K562 (cell line): ENCODE results near the gene CHRND. TPM values are rescaled to one million over a fixed set of nuclear protein-coding genes. Genes with fewer than 3 reads are reported as not detected.

ENCODE experiments used
- ATAC-seq: fragments of 200-7000 bp; cut with Tn5 transposase; 3 replicates; pipeline ENCODE4 v1.9.1; 2020; ENCODE audit warnings: moderate library complexity
- BruUV-seq: library from RNA; stranded (reverse); fragments of 400-500 nt; replicated peaks from 2 replicates; lab custom pipeline; 2021; lab: Mats Ljungman, UMichigan
- CTCF ChIA-PET: fragments of 300-600 bp; formaldehyde crosslinking; extraction: SDS; loops from one replicate; lab custom pipeline; 2021; ENCODE audit warnings: low intra/inter-chr PET ratio; lab: Yijun Ruan, JAX
- POLR2A ChIA-PET: fragments of 300-600, 350-650 bp; sonication (Branson Sonifier 250); formaldehyde crosslinking; extraction: SDS; loops from one replicate; lab custom pipeline; 2021; ENCODE audit warnings: antibody characterized with exemption, inconsistent platforms; lab: Yijun Ruan, JAX
- DNase-seq, 4 experiments: peaks; one replicate each; pipeline versions ENCODE4 v3.0.0 to v3.0.0-alpha.2; 2011 to 2018; ENCODE audit warnings: low spot score in 3 of 4, mixed read lengths in 3 of 4; ENCODE audit errors: extremely low read depth in 1 of 4
- FAIRE-seq: peaks from 2 replicates; lab custom pipeline; 2011; peaks lifted over from hg19 to GRCh38; lab: Jason Lieb, UNC
- H2AFZ ChIP-seq: 2 replicates; pipeline ENCODE4 v1.6.0; 2011; ENCODE audit warnings: low read depth, low read length, control low read depth, inconsistent platforms
- H3K27ac ChIP-seq: fragments of 200-600 bp; 3 replicates; pipeline ENCODE4 v1.8.0; 2011; ENCODE audit warnings: low read depth, mild to moderate bottlenecking, control low read depth, inconsistent platforms, low read length, moderate library complexity, mixed read lengths; ENCODE audit errors: extremely low read depth
- H3K27me3 ChIP-seq, 2 experiments: fragments of 300-600 bp in 1 of 2; 2 replicates in 1 of 2; 3 replicates in 1 of 2; pipeline versions ENCODE4 v1.6.0 to v1.8.0; 2011; ENCODE audit warnings: inconsistent platforms in 2 of 2, low read length in 2 of 2, mild to moderate bottlenecking in 1 of 2, mixed read lengths in 1 of 2, moderate library complexity in 1 of 2; ENCODE audit not compliant: control insufficient read depth in 2 of 2, insufficient read depth in 2 of 2
- H3K36me3 ChIP-seq: fragments of 300-600 bp; 3 replicates; pipeline ENCODE4 v1.8.0; 2011; ENCODE audit warnings: mild to moderate bottlenecking, low read length, inconsistent platforms; ENCODE audit not compliant: control insufficient read depth, insufficient read depth
- H3K4me1 ChIP-seq, 2 experiments: fragments of 200-600 bp in 1 of 2; replicated peaks in 1 of 2; 2 replicates in 1 of 2; 3 replicates in 1 of 2; pipeline versions ENCODE4 v1.5.1 to v1.8.0; 2011; ENCODE audit warnings: inconsistent platforms in 2 of 2, low read length in 2 of 2, mild to moderate bottlenecking in 1 of 2, mixed read lengths in 1 of 2, moderate library complexity in 1 of 2; ENCODE audit not compliant: control insufficient read depth in 2 of 2, insufficient read depth in 2 of 2
- H3K4me2 ChIP-seq: 2 replicates; pipeline ENCODE4 v1.6.1; 2011; ENCODE audit warnings: low read length, control low read depth, inconsistent platforms, mixed read lengths; ENCODE audit not compliant: insufficient read depth
- H3K4me3 ChIP-seq: fragments of 200-600 bp; sonication (generic), shearing (Covaris generic); 2 replicates; pipeline ENCODE4 v1.5.1; 2016; ENCODE audit warnings: control low read depth, inconsistent platforms
- H3K79me2 ChIP-seq: fragments of 200-600 bp; 3 replicates; pipeline ENCODE4 v1.8.0; 2011; ENCODE audit warnings: low read length, inconsistent platforms; ENCODE audit not compliant: control insufficient read depth, insufficient read depth
- H3K9ac ChIP-seq, 2 experiments: 2 replicates each; pipeline versions ENCODE4 v1.6.0 to v1.6.1; 2011; ENCODE audit warnings: low read depth in 2 of 2, low read length in 2 of 2, control low read depth in 1 of 2, inconsistent platforms in 1 of 2, mild to moderate bottlenecking in 1 of 2, mixed read lengths in 1 of 2; ENCODE audit not compliant: insufficient read depth in 1 of 2
- H3K9me1 ChIP-seq: one replicate; pipeline ENCODE4 v1.6.0; 2011; ENCODE audit warnings: inconsistent platforms, mild to moderate bottlenecking, low read length, moderate library complexity; ENCODE audit not compliant: control insufficient read depth, insufficient read depth
- H3K9me3 ChIP-seq: replicated peaks from 2 replicates; pipeline ENCODE4 v1.5.1; 2011; ENCODE audit warnings: low read depth, low read length, inconsistent platforms; ENCODE audit not compliant: control insufficient read depth, insufficient read depth
- H4K20me1 ChIP-seq: replicated peaks from 2 replicates; pipeline ENCODE4 v1.6.1; 2011; ENCODE audit warnings: low read length, inconsistent platforms, mixed read lengths; ENCODE audit not compliant: control insufficient read depth, insufficient read depth
- DNMT1 ChIP-seq: fragments of 450-650 bp; IDR thresholded peaks from 2 replicates; pipeline ENCODE4 v1.6.1; 2016; ENCODE audit warnings: antibody characterized with exemption, mild to moderate bottlenecking
- KLF13 ChIP-seq: fragments of 450-650 bp; IDR thresholded peaks from 2 replicates; pipeline ENCODE4 v1.6.1; 2016; ENCODE audit warnings: missing genetic modification characterization, low read depth, mild to moderate bottlenecking, missing compliant biosample characterization, moderate library complexity, borderline replicate concordance
- MAFK ChIP-seq: IDR thresholded peaks from 2 replicates; pipeline ENCODE4 v1.6.1; 2011; ENCODE audit warnings: low read length, improper control_type of control experiment
- MBD2 ChIP-seq: sonication (generic); IDR thresholded peaks from 2 replicates; pipeline ENCODE4 v1.6.1; 2016; ENCODE audit warnings: low read depth, borderline replicate concordance
- NCOA6 ChIP-seq: fragments of 450-650 bp; IDR thresholded peaks from 2 replicates; pipeline ENCODE4 v1.6.1; 2017; ENCODE audit warnings: mild to moderate bottlenecking
- ZNF134 ChIP-seq: fragments of 250-450 bp; sonication (Bioruptor Pico); conservative IDR thresholded peaks from 2 replicates; pipeline ENCODE4 v1.4.0; 2020
- ZNF324 ChIP-seq: fragments of 250-450 bp; sonication (Bioruptor Pico); IDR thresholded peaks from 2 replicates; pipeline ENCODE4 v1.4.0; 2020; ENCODE audit warnings: mild to moderate bottlenecking
- ZNF584 ChIP-seq: fragments of 200-800 bp; sonication (Bioruptor generic); IDR thresholded peaks from 2 replicates; pipeline ENCODE4 v1.6.1; 2016; ENCODE audit warnings: low read depth, mild to moderate bottlenecking, missing genetic modification characterization, missing compliant biosample characterization
- ZNF717 ChIP-seq: fragments of 250-450 bp; sonication (Bioruptor Pico); IDR thresholded peaks from 2 replicates; pipeline ENCODE4 v1.5.0; 2021
- WGBS: fragments of 100-300 bp; shearing (Covaris generic); methylation state at CpG from one replicate; pipeline ENCODE4 v1.1.6; 2016; ENCODE audit warnings: low coverage, mixed read lengths; ENCODE audit not compliant: insufficient coverage; ENCODE audit errors: missing lambda C conversion rate; 5-methylcytosine and 5-hydroxymethylcytosine counted together
- in situ Hi-C: fragments of 300-500 bp; cut with MboI; formaldehyde crosslinking; loops from 4 replicates; pipeline ENCODE4 v1.15.0; 2018; ENCODE audit warnings: inconsistent platforms, mixed read lengths
- intact Hi-C: fragments of 100-400 bp; cut with micrococcal nuclease; formaldehyde crosslinking; loops from 2 replicates; pipeline ENCODE4 v1.14.2; 2022
- polyA plus RNA-seq, 8 experiments: library from polyadenylated mRNA; depleted of rRNA in 4 of 8; stranded (reverse) in 5 of 8; unstranded in 3 of 8; fragments of >200 nt; fragmentation: Nextera tagmentation in 2 of 8; fragmentation: Illumina TruSeq in 1 of 8; extraction: Ambion mirVana in 2 of 8; extraction: Trizol in 1 of 8; gene quantifications; 2 replicates each; pipeline versions ENCODE4 v1.2.1 to v1.2.3, GENCODE V29; 2011 to 2014; ENCODE audit warnings: inconsistent platforms in 1 of 8, missing spikeins in 1 of 8
- total RNA-seq, 7 experiments: library from RNA; depleted of rRNA in 6 of 7; stranded (reverse); fragments of >200 nt in 6 of 7; fragmentation: Illumina TruSeq in 2 of 7; extraction: Trizol in 2 of 7; gene quantifications; 2 replicates each; pipeline versions ENCODE4 v1.2.1 to v1.2.3, GENCODE V29; 2011 to 2021; ENCODE audit warnings: low replicate concordance in 1 of 7

CHRND gene
- total and polyA plus RNA-seq, 9 of the 15 experiments (the other 6 are each of a cell fraction or from before 2014, with no cell fraction given): not detected

- Histone ChIP-seq H4K20me1 (no peaks in the 10 kb centered on the region), H3K9ac (no peak overlapping the region), H3K79me2 (no peaks in the 10 kb centered on the region), H3K9me1 (no peaks in the 10 kb centered on the region), H3K27ac (no peak overlapping the region), H3K4me1 (no peaks in the 10 kb centered on the region), H3K36me3 (no peaks in the 10 kb centered on the region), H2AFZ (no peak overlapping the region), H3K27me3 (peaks cover 0 to 34% of the 10 kb centered on the region in 2 experiments; a peak in 2 of 5 replicates), H3K4me2 (no peak overlapping the region), H3K9me3 (no peaks in the 10 kb centered on the region), H3K4me3 (no peak overlapping the region)
- no peak for FAIRE-seq
- DNase-seq: no peak
- ChIA-PET POLR2A (no interaction called here), CTCF (no interaction called here)
- no TSS peak for BruUV-seq
- WGBS: 0% methylated on average over 3 of the region's 7 CpGs
- ATAC-seq: no peak
- intact Hi-C loops: no loop called here
- TF ChIP-seq ZNF324 (CRISPR knock-in tag): no peak
- TF ChIP-seq KLF13 (tag): no peak
- no peak for TF ChIP-seq ZNF717
- TF ChIP-seq NCOA6: no peak
- TF ChIP-seq MAFK: no peak
- no peak for TF ChIP-seq ZNF584 (CRISPR knock-in tag)
- peak; percentile 65; the same call in 1 of the 2 replicates for TF ChIP-seq ZNF134 (CRISPR knock-in tag)
- no peak for TF ChIP-seq DNMT1
- TF ChIP-seq MBD2: no peak
- in situ Hi-C loops: no loop called here
Observed at GRCh38 chr2:232495292-232495691, 30.7 kb upstream of the CHRND start.
